HEK293 (cell line): ENCODE measurements around the gene JAKMIP1.

Experiments used
- SP3 ChIP-seq: fragments of 450-650 bp; formaldehyde crosslinking; IDR thresholded peaks from 2 replicates; pipeline ENCODE4 v1.5.1; 2016; ENCODE audit warnings: missing biosample characterization, missing genetic modification characterization
- TF ChIP-seq, protein P1 (sequence below): fragments of 450-650 bp; formaldehyde crosslinking; IDR thresholded peaks from 2 replicates; pipeline ENCODE4 v1.5.1; 2016; ENCODE audit warnings: missing biosample characterization, missing genetic modification characterization

GRCh38 chr4:6239968-6240367, 39.6 kb upstream of the JAKMIP1 start:
- TF ChIP-seq SP3: no peak
- TF ChIP-seq, protein P1, sequence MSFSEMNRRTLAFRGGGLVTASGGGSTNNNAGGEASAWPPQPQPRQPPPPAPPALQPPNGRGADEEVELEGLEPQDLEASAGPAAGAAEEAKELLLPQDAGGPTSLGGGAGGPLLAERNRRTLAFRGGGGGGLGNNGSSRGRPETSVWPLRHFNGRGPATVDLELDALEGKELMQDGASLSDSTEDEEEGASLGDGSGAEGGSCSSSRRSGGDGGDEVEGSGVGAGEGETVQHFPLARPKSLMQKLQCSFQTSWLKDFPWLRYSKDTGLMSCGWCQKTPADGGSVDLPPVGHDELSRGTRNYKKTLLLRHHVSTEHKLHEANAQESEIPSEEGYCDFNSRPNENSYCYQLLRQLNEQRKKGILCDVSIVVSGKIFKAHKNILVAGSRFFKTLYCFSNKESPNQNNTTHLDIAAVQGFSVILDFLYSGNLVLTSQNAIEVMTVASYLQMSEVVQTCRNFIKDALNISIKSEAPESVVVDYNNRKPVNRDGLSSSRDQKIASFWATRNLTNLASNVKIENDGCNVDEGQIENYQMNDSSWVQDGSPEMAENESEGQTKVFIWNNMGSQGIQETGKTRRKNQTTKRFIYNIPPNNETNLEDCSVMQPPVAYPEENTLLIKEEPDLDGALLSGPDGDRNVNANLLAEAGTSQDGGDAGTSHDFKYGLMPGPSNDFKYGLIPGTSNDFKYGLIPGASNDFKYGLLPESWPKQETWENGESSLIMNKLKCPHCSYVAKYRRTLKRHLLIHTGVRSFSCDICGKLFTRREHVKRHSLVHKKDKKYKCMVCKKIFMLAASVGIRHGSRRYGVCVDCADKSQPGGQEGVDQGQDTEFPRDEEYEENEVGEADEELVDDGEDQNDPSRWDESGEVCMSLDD (tag by site-specific recombination): no peak
